Memory B cell (primary cell): ENCODE data around the gene LRRC52.

Experiments used
- ATAC-seq: fragments of 150-1000 bp; cut with Tn5 transposase; 2 replicates; pipeline ENCODE4 v1.10.0; 2021; ENCODE audit warnings: low read depth, mild to moderate bottlenecking, moderate library complexity
- DNase-seq, 2 donors: peaks; one replicate each; pipeline ENCODE4 v3.0.0; 2022; ENCODE audit warnings: low spot score in 2 of 2
- H3K27ac Mint-ChIP-seq: one replicate; pipeline ENCODE4 v1.8.0; 2022; ENCODE audit warnings: mild to moderate bottlenecking, moderate library complexity, mixed read lengths
- H3K27me3 Mint-ChIP-seq: one replicate; pipeline ENCODE4 v1.8.0; 2022; ENCODE audit warnings: mixed read lengths
- H3K36me3 Mint-ChIP-seq: one replicate; pipeline ENCODE4 v1.8.0; 2022; ENCODE audit warnings: mild to moderate bottlenecking, mixed read lengths
- H3K4me1 Mint-ChIP-seq: one replicate; pipeline ENCODE4 v1.8.0; 2022; ENCODE audit warnings: mixed read lengths
- H3K4me3 Mint-ChIP-seq: one replicate; pipeline ENCODE4 v1.8.0; 2022; ENCODE audit warnings: mild to moderate bottlenecking, moderate library complexity, mixed read lengths
- H3K9me3 Mint-ChIP-seq: one replicate; pipeline ENCODE4 v1.8.0; 2022; ENCODE audit warnings: mixed read lengths

The LRRC52 gene

DNA sequence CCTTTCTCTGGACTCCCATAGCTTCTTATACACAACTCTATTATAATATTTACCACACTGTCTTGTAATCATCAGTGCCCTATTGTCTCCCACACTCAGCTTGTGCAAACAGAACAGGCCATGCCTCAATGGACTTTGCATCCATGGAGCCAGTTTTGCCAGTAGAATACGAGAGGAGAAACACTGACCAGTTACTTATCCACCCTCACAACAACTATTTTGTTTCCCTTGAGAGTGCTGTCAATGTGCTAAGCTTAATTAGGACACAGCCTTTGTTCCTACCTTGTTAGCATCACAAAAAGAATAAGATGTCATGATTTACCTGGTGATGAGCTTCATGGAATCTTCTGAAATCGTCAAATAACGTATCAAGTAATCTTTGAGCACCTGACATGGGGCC, 18.1 kb upstream of the LRRC52 start:
- H3K4me1 Mint-ChIP-seq = no peaks in the 10 kb centered on the region
- DNase-seq (no peak), ATAC-seq (no peak)
- peaks cover 11% of the 10 kb centered on the region for H3K9me3 Mint-ChIP-seq
- H3K4me3 Mint-ChIP-seq = no peak overlapping the region
- no peak overlapping the region for H3K27ac Mint-ChIP-seq
- peaks cover 19% of the 10 kb centered on the region for H3K27me3 Mint-ChIP-seq
- H3K36me3 Mint-ChIP-seq = no peaks in the 10 kb centered on the region

- H3K27me3 Mint-ChIP-seq = peaks cover 19% of the 10 kb centered on the region
- H3K27ac Mint-ChIP-seq = no peak overlapping the region
- ATAC-seq = no peak
- no peaks in the 10 kb centered on the region for H3K4me1 Mint-ChIP-seq
- peaks cover 2% of the 10 kb centered on the region for H3K9me3 Mint-ChIP-seq
- no peak for DNase-seq
- no peaks in the 10 kb centered on the region for H3K36me3 Mint-ChIP-seq
- no peak overlapping the region for H3K4me3 Mint-ChIP-seq
Measured at GRCh38 chr1:165527251-165528007, 16.4 kb upstream of the LRRC52 start.

GRCh38 chr1:165531021-165531420, 12.8 kb upstream of the LRRC52 start:
- ATAC-seq = no peak
- H3K4me3 Mint-ChIP-seq = no peak overlapping the region
- no peaks in the 10 kb centered on the region for H3K4me1 Mint-ChIP-seq
- no peaks in the 10 kb centered on the region for H3K36me3 Mint-ChIP-seq
- no peak overlapping the region for H3K27ac Mint-ChIP-seq
- no peaks in the 10 kb centered on the region for H3K9me3 Mint-ChIP-seq
- peaks cover 12% of the 10 kb centered on the region for H3K27me3 Mint-ChIP-seq
- DNase-seq = no peak

DNA sequence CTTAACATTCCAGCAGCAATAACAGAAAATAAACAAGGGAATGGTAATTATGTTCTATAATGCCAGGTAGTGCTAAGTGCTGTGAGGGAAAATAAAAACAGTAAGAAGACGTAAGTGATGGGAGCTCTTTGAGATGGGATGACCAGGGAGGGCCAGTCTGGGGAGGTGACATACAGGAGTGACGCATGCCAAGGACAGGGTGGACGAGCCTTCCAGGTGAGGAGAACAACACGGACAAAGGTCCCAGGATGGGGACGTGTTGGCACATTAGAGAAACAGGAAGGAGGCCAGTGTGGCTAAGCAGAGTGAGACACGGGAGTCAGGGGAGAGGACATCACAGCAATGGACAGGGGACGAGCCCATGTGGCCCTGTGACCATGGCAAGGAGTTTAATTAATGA, 11.7 kb upstream of the LRRC52 start:
- Mint-ChIP-seq H3K4me1 (no peaks in the 10 kb centered on the region), H3K9me3 (no peaks in the 10 kb centered on the region), H3K36me3 (no peaks in the 10 kb centered on the region), H3K27ac (no peak overlapping the region), H3K4me3 (no peak overlapping the region), H3K27me3 (peaks cover 9% of the 10 kb centered on the region)
- ATAC-seq (no peak), DNase-seq (no peak)

DNA sequence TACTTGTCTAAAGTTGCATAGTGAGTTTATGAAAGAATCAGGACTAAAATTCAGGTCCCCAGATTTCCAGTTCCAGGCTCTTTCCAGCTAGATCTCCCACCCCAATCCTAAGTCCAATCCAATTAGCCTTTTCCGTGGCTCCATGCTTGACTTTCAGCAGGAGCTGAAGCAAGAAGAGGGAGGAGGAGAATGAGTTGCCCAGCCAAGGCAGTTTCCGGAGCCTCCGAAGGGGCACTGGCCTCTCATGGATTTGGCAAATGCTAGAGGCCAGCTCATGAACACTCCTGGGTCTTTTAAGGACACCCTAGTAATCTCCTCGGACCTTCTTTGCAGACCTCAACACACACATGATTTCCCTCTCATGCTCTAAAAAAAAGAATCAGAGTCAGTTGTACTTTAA, 10.5 kb upstream of the LRRC52 start:
- DNase-seq = no peak
- Mint-ChIP-seq H3K4me1 (no peaks in the 10 kb centered on the region), H3K9me3 (no peaks in the 10 kb centered on the region), H3K27me3 (peaks cover 8% of the 10 kb centered on the region), H3K27ac (no peak overlapping the region), H3K4me3 (no peak overlapping the region), H3K36me3 (no peaks in the 10 kb centered on the region)
- no peak for ATAC-seq

DNA sequence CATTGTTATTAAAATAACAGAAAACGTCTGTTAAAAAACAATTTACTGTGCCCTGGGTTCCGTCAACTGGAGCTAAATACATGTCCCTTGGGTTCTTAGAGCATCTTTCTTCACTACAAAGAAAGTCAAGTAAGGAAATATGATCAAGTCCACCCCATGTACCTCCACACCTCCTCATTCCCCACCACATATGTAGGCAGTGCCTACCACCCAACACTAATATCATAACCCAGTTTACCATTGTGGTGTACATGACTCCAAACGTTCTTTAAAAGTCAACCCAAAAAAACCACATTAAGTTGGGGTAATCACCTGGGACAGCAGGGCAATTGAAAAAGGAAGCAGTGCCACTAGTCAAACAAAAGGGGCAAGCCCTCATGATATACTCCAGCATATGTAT, 7.8 kb upstream of the LRRC52 start:
- Mint-ChIP-seq H3K36me3 (no peaks in the 10 kb centered on the region), H3K9me3 (no peaks in the 10 kb centered on the region), H3K27me3 (peaks cover 9% of the 10 kb centered on the region), H3K27ac (no peak overlapping the region), H3K4me1 (no peaks in the 10 kb centered on the region), H3K4me3 (no peak overlapping the region)
- ATAC-seq (no peak), DNase-seq (no peak)

GRCh38 chr1:165537356-165538109, 6.3 kb upstream of the LRRC52 start:
- no peak for DNase-seq

DNA sequence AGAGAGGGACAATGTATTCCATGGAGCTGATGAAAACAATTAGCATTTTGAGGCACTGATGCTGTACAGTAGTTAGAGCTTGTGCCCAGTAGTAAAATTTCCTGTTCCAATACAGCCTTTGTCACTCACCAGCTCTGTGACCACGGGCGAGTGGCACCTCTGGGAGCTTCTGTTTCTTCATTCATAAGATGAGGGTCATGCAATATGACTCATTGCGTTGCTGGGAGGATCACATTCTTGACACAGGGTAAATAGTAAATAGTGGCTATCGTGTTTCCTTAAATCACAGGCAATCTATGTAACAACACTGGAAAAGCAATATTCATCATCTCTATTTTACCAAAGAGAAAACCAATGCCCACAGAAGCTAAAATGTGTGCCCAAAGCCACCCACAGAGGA, 4.5 kb upstream of the LRRC52 start:
- Mint-ChIP-seq H3K36me3 (no peaks in the 10 kb centered on the region), H3K4me3 (no peak overlapping the region), H3K27ac (no peak overlapping the region), H3K4me1 (no peaks in the 10 kb centered on the region), H3K27me3 (peaks cover 13% of the 10 kb centered on the region), H3K9me3 (no peaks in the 10 kb centered on the region)
- DNase-seq = no peak
- no peak for ATAC-seq

More at GRCh38 chr1:165537356-165538109, 6.3 kb upstream of the LRRC52 start:
- H3K27ac Mint-ChIP-seq = no peak overlapping the region
- no peak for ATAC-seq
- H3K4me3 Mint-ChIP-seq = no peak overlapping the region
- peaks cover 8% of the 10 kb centered on the region for H3K27me3 Mint-ChIP-seq
- H3K36me3 Mint-ChIP-seq = no peaks in the 10 kb centered on the region
- H3K4me1 Mint-ChIP-seq = no peaks in the 10 kb centered on the region
- no peaks in the 10 kb centered on the region for H3K9me3 Mint-ChIP-seq

DNA sequence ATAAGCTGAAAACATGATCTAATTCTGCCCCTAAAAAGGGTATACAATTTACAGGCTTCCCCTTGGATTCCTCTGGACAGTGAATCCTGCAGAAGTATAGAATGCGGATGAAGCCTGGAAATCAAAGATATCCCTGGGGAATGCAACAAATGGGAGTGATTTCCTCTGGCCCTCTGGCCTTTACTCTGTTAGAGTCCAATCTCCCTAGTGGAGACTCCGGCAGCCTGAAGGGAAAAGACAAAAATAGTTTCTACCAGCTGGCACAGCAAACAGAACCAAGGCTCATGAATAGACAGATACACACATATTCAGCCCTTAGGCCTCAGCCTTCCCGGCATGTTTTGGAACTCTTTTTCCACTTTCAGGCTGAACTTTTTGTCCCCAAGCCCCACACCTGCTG, 3.9 kb upstream of the LRRC52 start:
- Mint-ChIP-seq H3K4me3 (no peak overlapping the region), H3K36me3 (no peaks in the 10 kb centered on the region), H3K27ac (no peak overlapping the region), H3K4me1 (no peaks in the 10 kb centered on the region), H3K9me3 (no peaks in the 10 kb centered on the region), H3K27me3 (peaks cover 17% of the 10 kb centered on the region)
- ATAC-seq = no peak
- no peak for DNase-seq

DNA sequence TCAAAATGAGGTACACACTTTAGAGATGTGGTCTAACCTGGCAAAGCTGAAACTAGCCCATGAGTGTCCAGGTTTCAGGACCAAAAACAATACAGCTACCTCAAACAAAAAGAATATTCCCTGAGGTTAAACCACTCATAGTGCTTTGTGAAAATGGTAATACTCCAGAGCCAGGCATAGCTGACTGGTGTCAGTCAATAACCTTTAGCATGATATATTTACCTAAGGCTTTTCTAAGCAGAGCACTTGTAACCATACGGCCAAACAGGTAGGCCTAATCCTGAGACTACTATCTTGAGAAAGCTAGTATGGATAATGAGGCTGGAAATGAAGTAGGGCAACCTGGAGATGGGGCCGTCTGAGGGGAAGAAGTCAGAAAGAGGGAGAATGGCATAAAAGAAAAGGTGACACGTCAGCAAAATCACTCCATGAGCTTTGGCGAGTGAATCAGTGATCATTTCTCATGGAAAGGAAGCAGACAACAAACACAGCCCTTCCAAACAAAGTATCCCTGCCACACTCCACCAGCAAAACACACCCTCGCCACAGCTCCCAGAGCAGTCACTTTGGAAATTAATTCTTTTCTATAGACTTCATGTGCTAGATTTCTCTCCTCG, 1.7 kb upstream of the LRRC52 start:
- no peak for ATAC-seq
- Mint-ChIP-seq H3K27me3 (peaks cover 18% of the 10 kb centered on the region), H3K4me3 (no peak overlapping the region)

DNA sequence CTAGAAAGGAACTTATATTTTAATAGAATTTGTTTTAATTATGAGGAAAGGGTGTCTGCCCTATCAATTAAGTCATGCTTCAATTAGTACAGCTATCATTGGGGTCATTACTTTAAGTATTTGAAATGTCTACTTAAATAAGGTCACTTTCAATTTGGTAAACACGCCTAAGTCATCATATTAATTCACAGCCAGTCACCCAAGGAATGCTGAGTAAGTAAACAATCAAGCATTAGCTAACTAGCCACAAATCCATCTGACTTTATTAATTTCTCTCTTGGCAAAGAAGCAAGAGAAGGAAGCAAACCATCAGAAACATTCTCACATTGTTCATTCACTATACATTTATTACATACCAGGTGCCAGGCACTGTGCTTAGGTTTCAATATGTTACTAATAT, 1.2 kb upstream of the LRRC52 start:
- Mint-ChIP-seq H3K27me3 (peaks cover 17% of the 10 kb centered on the region), H3K4me3 (no peak overlapping the region), H3K36me3 (no peaks in the 10 kb centered on the region), H3K9me3 (no peaks in the 10 kb centered on the region), H3K27ac (no peak overlapping the region), H3K4me1 (no peaks in the 10 kb centered on the region)
- ATAC-seq (no peak), DNase-seq (no peak)

More for the DNA sequence above, 1.7 kb upstream of the LRRC52 start:
- no peak for DNase-seq
- Mint-ChIP-seq H3K4me1 (no peaks in the 10 kb centered on the region), H3K36me3 (no peaks in the 10 kb centered on the region), H3K27ac (no peak overlapping the region), H3K9me3 (no peaks in the 10 kb centered on the region)

- peaks cover 23% of the 10 kb centered on the region for H3K27me3 Mint-ChIP-seq
- no peaks in the 10 kb centered on the region for H3K36me3 Mint-ChIP-seq
- no peak overlapping the region for H3K4me3 Mint-ChIP-seq
- H3K4me1 Mint-ChIP-seq = no peaks in the 10 kb centered on the region
- H3K27ac Mint-ChIP-seq = no peak overlapping the region
- ATAC-seq = no peak
- no peaks in the 10 kb centered on the region for H3K9me3 Mint-ChIP-seq
- no peak for DNase-seq
Measured at GRCh38 chr1:165544996-165545395, 1.2 kb downstream of the LRRC52 start.

DNA sequence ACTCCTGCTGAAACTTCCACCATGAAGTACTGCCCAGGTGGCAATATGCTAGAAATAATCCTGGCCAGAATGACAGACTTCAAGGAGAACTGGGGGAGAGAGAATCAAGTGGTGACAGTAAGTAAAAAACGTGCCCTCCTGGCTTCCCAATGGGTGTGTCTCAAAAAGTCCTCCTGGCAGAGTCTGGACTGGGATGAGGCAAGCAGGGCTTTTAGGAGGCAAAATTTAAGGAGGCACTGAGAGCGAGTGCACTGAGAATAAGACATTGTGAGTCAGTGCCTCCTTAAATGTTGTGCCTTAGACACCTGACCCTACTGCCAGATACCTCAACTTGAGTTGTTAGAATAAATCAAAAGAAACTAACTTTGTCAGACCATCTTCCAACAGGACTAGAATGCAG, 2.2 kb downstream of the LRRC52 start:
- H3K4me1 Mint-ChIP-seq = no peaks in the 10 kb centered on the region
- H3K4me3 Mint-ChIP-seq = no peak overlapping the region
- H3K36me3 Mint-ChIP-seq = no peaks in the 10 kb centered on the region
- DNase-seq = no peak
- no peaks in the 10 kb centered on the region for H3K9me3 Mint-ChIP-seq
- no peak overlapping the region for H3K27ac Mint-ChIP-seq
- peaks cover 23% of the 10 kb centered on the region for H3K27me3 Mint-ChIP-seq
- no peak for ATAC-seq

DNA sequence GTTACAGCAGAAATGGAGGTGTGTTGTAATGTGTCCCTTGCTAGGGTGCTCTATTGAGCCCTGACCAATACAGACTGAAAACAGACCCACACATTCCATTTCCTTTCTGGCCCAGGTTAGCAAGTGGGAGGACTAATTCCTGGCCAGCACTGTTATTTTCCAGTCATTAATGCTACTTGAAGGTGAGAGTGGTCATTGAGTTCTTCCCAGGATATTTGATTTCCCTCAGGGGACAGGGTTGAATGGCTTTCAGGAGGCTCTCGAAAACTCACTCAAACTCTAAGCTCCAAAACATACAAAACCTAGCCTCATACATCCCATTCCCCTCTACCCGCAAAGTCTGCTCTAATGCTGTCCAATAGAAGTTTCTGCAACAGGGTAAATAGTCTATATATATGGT, 6.2 kb downstream of the LRRC52 start:
- Mint-ChIP-seq H3K27me3 (peaks cover 20% of the 10 kb centered on the region), H3K9me3 (no peaks in the 10 kb centered on the region), H3K36me3 (no peaks in the 10 kb centered on the region), H3K4me1 (no peaks in the 10 kb centered on the region), H3K4me3 (no peak overlapping the region), H3K27ac (no peak overlapping the region)
- ATAC-seq = no peak
- no peak for DNase-seq
